Endothelial cell (in vitro differentiated cells): ENCODE data around the gene SMAD7. TPM values are rescaled to one million over a fixed set of nuclear protein-coding genes. Genes with fewer than 3 reads are reported as not detected.

ENCODE experiments used
- DNase-seq: peaks from one replicate; pipeline ENCODE4 v3.0.0; 2021; ENCODE audit warnings: low spot score
- H3K27ac Mint-ChIP-seq: one replicate; pipeline ENCODE4 v1.8.0; 2021; ENCODE audit warnings: mixed read lengths, inconsistent platforms; ENCODE audit not compliant: unreplicated experiment
- H3K27me3 Mint-ChIP-seq: one replicate; pipeline ENCODE4 v1.8.0; 2021; ENCODE audit warnings: mild to moderate bottlenecking, moderate library complexity, mixed read lengths, inconsistent platforms; ENCODE audit not compliant: unreplicated experiment
- H3K36me3 Mint-ChIP-seq: one replicate; pipeline ENCODE4 v1.8.0; 2021; ENCODE audit warnings: mild to moderate bottlenecking, low read depth, mixed read lengths, inconsistent platforms; ENCODE audit not compliant: unreplicated experiment
- H3K4me1 Mint-ChIP-seq: one replicate; pipeline ENCODE4 v1.8.0; 2021; ENCODE audit warnings: mild to moderate bottlenecking, mixed read lengths, inconsistent platforms; ENCODE audit not compliant: unreplicated experiment
- H3K4me3 Mint-ChIP-seq: one replicate; pipeline ENCODE4 v1.8.0; 2021; ENCODE audit warnings: mild to moderate bottlenecking, mixed read lengths, inconsistent platforms; ENCODE audit not compliant: unreplicated experiment
- H3K9me3 Mint-ChIP-seq: one replicate; pipeline ENCODE4 v1.8.0; 2021; ENCODE audit warnings: mixed read lengths, inconsistent platforms; ENCODE audit not compliant: unreplicated experiment
- CTCF ChIP-seq: fragments of 200-600 bp; sonication (generic); IDR thresholded peaks from one replicate; pipeline ENCODE4 v1.5.0; 2021; ENCODE audit warnings: antibody characterized with exemption; ENCODE audit not compliant: unreplicated experiment
- total RNA-seq: library from RNA; stranded (reverse); fragmentation: NEBNext Ultra II Directional; extraction: Animal tissue kit (Norgen Biotek cat#: 25700); gene quantifications from one replicate; pipeline ENCODE4 v1.2.1, GENCODE V29; 2021; ENCODE audit not compliant: unreplicated experiment

Gene SMAD7
- total RNA-seq, 1 donor from 2014 or later, result 30.1 TPM

- DNase-seq, result no peak
- Mint-ChIP-seq H3K9me3 (no peaks in the 10 kb centered on the region), H3K4me1 (peaks cover 97% of the 10 kb centered on the region), H3K36me3 (peaks cover 28% of the 10 kb centered on the region), H3K4me3 (no peak overlapping the region), H3K27me3 (peaks cover 15% of the 10 kb centered on the region), H3K27ac (no peak overlapping the region)
- no peak for TF ChIP-seq CTCF
Measured at GRCh38 chr18:48930926-48931325, 19.8 kb downstream of the SMAD7 start.

- no peak for DNase-seq
- peaks cover 17% of the 10 kb centered on the region for H3K27me3 Mint-ChIP-seq
- H3K4me1 Mint-ChIP-seq, result peaks cover 95% of the 10 kb centered on the region
- H3K27ac Mint-ChIP-seq, result no peak overlapping the region
- H3K4me3 Mint-ChIP-seq, result no peak overlapping the region
- no peaks in the 10 kb centered on the region for H3K9me3 Mint-ChIP-seq
- H3K36me3 Mint-ChIP-seq, result peaks cover 24% of the 10 kb centered on the region
- TF ChIP-seq CTCF, result no peak
Measured at GRCh38 chr18:48929941-48930713, 20.6 kb downstream of the SMAD7 start.

- no peak for TF ChIP-seq CTCF
- Mint-ChIP-seq H3K36me3 (peaks cover 20% of the 10 kb centered on the region), H3K4me3 (peak overlapping the region; percentile 73), H3K4me1 (peaks cover 94% of the 10 kb centered on the region), H3K27ac (no peak overlapping the region), H3K9me3 (no peaks in the 10 kb centered on the region), H3K27me3 (peaks cover 17% of the 10 kb centered on the region)
- DNase-seq, result no peak
Measured at GRCh38 chr18:48929212-48929612, 21.6 kb downstream of the SMAD7 start.

GRCh38 chr18:48928787-48929186 is 22.0 kb downstream of the SMAD7 start:
- no peak for TF ChIP-seq CTCF
- peaks cover 22% of the 10 kb centered on the region for H3K36me3 Mint-ChIP-seq
- H3K4me1 Mint-ChIP-seq, result peaks cover 92% of the 10 kb centered on the region
- peaks cover 17% of the 10 kb centered on the region for H3K27me3 Mint-ChIP-seq
- no peak for DNase-seq
- no peaks in the 10 kb centered on the region for H3K9me3 Mint-ChIP-seq
- no peak overlapping the region for H3K27ac Mint-ChIP-seq
- H3K4me3 Mint-ChIP-seq, result peak overlapping the region; percentile 73

- Mint-ChIP-seq H3K4me1 (peaks cover 87% of the 10 kb centered on the region), H3K9me3 (no peaks in the 10 kb centered on the region), H3K27ac (peak overlapping the region; percentile 78), H3K36me3 (peaks cover 25% of the 10 kb centered on the region), H3K4me3 (peak overlapping the region; percentile 32), H3K27me3 (peaks cover 20% of the 10 kb centered on the region)
- TF ChIP-seq CTCF, result no peak
- no peak for DNase-seq
Measured at GRCh38 chr18:48927286-48928080, 23.3 kb downstream of the SMAD7 start.
